NCI-H2227 (cell line): Measurements from ENCODE around the gene STYXL1.

Experiments
- DNase-seq: peaks from one replicate; lab custom pipeline; 2025; ENCODE audit not compliant: unreplicated experiment; lab: John Stamatoyannopoulos, UW

Gene STYXL1

DNA sequence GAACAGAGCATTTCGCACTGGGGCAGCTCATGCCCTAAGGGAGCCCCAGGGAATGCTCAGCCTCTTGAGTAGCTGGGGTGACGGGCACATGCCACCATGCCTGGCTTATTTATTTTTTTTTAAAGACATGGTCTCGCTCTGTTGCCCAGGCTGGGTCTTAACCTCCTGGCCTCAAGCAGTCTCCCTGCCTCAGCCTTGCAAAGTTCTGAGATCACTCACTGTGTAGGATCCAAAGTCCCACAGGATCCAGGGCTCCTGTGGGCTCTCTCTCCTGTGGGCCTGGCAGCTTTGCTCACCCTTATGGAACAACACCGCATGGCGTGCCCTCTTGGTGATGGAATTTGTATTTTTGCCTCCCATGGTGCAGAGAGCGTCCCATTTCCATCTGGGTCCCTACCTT is 87.4 kb downstream of the STYXL1 start:
- DNase-seq: no peak

DNA sequence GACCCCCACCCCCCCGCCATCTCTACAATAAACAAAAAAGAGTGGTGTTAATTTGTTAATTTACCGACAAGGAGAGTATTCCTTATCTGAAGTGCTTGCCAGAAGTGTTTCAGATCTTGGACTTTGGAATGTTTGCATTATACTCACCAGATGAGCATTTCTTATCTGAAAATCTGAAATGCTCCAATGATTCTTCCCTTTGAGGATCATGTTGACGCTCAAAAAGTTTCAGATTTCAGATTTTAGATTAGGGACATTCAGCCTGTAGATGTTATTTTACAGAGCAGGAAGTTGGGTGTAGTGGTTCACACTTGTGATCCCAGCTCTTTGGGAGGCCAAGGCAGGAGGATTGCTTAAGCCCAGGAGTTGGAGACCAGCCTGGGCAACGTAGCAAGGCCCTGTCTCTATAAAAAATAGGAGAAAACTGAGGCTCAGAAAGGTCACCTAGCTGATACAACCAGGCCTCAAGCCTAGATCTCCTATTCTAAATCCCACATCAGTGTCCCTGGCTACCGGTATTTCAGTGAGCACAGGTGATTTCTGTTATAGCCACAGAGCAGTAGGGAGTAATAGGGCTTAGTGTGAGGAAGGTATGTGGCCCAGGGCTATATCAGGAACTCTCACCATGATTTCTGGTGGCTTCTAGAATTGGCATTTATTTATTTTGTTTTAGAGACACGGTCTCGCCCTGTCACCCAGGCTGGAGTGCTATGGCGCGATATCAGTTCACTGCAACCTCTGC is 88.8 kb downstream of the STYXL1 start:
- no peak for DNase-seq

DNA sequence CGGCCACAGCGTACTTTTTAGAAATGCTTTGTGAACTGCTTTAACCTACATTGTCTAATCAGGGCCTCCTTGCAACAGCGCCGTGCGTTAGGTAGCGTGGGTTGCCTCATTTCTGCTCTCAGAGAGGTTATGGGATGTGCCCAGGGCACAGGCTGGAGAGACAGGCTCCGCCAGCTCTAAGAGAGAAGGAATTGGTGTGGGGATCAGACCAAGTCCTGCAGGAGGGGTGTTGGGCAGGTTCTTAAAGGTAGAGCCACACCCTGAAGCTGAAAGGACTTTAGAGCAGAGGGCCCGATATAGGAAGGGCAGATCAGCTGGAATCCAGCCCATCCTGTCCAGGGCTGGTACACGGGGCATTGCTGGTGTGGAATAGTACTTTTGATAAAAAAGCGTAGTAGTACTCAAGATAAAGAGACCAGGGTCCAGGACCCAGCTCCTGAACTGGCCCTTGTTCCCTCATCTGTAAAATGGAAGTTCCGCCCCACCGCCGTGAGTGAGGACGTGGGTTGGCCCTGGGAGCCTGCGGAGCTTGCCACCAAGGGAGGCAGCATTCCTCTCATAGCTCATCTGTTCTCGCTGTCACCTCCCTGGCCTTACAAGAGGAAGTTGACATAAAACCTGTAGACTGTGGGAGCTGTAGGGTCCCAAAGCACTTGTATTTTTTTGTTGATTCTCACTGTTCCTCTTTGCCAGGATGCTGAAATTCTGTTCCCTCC is 90.6 kb downstream of the STYXL1 start:
- no peak for DNase-seq

DNA sequence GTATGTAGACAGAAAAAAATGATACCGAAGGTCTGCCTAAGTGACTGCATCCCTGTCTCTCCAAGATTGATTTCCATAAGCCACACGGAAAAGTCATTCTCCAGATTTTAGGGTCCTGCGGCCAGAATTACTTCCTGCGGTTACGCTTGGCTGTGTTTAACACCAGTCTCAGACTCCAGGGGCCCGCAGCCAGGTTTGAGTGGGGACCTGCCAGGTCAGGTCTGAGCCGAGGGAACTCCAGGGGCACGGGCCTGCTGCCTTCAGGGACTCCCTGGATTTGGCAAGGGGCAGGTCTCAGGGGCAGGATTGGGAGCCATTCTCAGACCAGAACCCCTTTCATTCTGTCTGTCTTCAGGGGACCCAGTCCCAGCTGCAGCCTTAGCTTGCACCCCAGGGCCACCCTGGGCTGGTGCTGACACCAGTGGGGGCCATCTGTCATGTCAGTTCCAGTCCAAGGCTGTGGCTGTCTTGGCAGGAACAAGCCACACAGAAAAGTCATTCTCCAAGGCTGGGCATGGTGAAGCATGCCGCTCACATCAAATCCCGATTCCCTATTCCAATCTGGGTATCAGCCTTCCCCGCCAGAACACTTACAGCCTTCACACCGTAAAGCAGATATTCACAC is 92.4 kb downstream of the STYXL1 start:
- DNase-seq: no peak

DNA sequence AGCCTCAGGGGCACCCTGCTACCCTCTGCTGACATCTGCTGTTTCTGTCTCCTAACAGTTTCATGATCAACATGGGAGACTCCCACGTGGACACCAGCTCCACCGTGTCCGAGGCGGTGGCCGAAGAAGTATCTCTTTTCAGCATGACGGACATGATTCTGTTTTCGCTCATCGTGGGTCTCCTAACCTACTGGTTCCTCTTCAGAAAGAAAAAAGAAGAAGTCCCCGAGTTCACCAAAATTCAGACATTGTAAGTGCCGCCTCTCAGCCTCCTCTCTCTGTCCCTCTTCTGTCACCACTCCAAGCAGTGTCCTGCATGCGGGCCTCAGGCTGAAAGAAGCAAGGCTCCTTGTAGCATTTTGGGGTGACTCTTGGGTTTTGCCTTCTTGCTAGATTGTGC is 93.9 kb downstream of the STYXL1 start:
- no peak for DNase-seq

DNA sequence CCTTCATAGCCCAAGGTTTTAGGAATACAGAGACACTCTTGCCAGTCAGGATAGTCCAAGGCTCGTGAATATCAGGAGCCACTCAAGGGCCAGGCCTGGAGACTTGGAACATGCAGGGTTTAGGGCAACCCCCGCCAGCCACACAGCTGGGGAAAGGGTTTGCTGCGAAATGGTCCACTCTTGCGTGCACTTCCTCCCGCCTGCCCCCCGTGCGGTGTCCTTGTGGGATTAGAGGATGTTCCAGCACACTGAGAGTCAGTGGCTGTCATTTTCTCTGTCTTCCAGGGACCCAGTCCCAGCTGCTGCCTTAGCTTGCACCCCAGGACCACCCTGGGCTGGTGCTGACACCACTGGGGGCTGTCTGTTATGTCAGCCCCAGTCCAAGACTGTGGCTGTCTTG is 94.4 kb downstream of the STYXL1 start:
- no peak for DNase-seq

DNA sequence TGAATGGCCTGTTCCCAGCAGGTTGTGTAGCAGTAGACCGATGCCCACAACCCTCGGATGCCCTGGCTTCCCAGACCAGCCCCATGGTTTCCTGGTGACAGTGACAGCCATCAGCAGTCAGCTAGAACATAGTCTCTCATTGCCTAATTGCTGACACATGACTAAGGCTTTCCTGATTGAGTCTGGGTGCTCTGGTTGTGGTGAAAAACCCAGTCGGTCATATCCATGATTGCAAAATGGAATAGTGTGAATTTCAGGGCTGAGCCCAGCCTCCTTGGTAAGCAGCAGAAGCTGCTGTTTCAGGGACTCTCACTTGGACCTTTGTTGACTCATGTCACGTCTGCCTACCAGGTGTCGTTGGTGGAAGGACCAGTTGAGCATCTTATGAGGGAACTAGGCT is 96.3 kb downstream of the STYXL1 start:
- DNase-seq: no peak

DNA sequence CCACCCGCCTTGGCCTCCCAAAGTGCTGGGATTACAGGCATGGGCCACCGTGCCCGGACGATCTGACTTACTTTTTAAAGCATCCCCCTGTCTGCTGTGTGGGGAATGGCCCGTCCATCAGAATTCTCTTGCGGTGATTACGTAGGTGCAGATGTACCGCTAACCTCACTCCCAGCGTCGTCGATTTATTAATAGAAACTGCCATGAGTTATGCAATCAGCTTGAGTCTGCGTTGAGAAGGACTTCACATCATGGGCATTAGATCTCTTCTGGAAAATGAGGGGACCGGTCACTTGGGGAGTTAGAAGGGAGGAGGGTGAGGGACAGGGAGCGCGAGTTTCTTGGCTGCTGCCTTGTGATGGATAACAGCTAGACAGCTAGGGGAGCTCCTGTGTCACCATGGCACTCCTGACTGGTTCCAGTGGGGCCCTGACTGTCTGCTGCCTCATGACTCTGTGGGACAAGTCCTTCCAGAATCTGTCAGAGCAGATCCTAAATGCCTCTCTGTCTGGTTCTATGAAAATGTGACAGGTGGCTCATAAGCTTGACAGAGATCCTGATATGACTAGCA is 97.6 kb downstream of the STYXL1 start:
- no peak for DNase-seq

DNA sequence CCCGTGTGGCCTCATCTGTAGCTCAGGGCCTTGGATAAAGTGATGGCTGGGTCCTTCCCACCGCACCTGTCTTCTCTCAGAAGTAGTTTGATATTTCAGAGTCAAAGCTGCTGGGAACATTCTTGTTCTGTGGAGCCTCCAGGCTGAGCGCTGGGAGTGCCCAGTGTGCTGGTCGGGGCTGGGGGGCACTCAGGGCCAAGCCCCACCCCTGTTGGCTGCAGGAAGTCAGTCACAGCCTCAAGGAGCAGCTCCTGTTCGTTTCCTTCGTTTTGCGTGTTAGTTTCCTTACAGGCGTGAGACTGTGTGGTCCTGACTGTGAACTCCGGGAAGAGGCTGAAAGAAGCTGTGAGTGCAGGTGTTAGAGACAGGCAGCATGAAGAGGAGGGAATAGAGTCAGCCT is 99.6 kb downstream of the STYXL1 start:
- no peak for DNase-seq
